IMR-90 (cell line): ENCODE data around the gene LHPP. TPM values are rescaled to one million over a fixed set of nuclear protein-coding genes. Genes with fewer than 3 reads are reported as not detected.

Source experiments
- polyA plus RNA-seq, 3 experiments: library from polyadenylated mRNA; depleted of rRNA; stranded (reverse); fragments of >200 nt; gene quantifications; 2 replicates each; pipeline ENCODE4 v1.2.3, GENCODE V29; 2012; ENCODE audit warnings: low replicate concordance in 1 of 3
- total RNA-seq: library from RNA; depleted of rRNA; stranded (reverse); fragments of >200 nt; gene quantifications from 2 replicates; pipeline ENCODE4 v1.2.3, GENCODE V29; 2012; rRNA removed

Gene LHPP
- total and polyA plus RNA-seq, 2 of the 4 experiments (the other 2 are of a cell fraction), result 2.7 to 8.3 TPM

Other genes starting within 250 kb of the LHPP start
- 152 and 190 TPM in 2 replicates for gene OAT, start 42.9 kb upstream of the LHPP start, total RNA-seq
- 85.1 and 110 TPM in 2 replicates for gene OAT, start 42.9 kb upstream of the LHPP start, polyA plus RNA-seq (2012; rRNA removed)
- not detected in 2 replicates for gene NKX1-2, start 11.8 kb upstream of the LHPP start, total RNA-seq
- gene NKX1-2, start 11.8 kb upstream of the LHPP start, polyA plus RNA-seq (2012; rRNA removed), result not detected in 2 replicates